K562 (cell line): ENCODE data around the gene ZNF486. TPM values are rescaled to one million over a fixed set of nuclear protein-coding genes. Genes with fewer than 3 reads are reported as not detected.
"Not testable (repeated sequence)": the region's sequence is repeated elsewhere in the genome, so short reads cannot be mapped to it uniquely, and the experiment has no call there.

Experiments used
- ATAC-seq: fragments of 200-7000 bp; cut with Tn5 transposase; 3 replicates; pipeline ENCODE4 v1.9.1; 2020; ENCODE audit warnings: moderate library complexity
- BruUV-seq: library from RNA; stranded (reverse); fragments of 400-500 nt; replicated peaks from 2 replicates; lab custom pipeline; 2021; lab: Mats Ljungman, UMichigan
- CTCF ChIA-PET: fragments of 300-600 bp; formaldehyde crosslinking; extraction: SDS; loops from one replicate; lab custom pipeline; 2021; ENCODE audit warnings: low intra/inter-chr PET ratio; lab: Yijun Ruan, JAX
- POLR2A ChIA-PET: fragments of 300-600, 350-650 bp; sonication (Branson Sonifier 250); formaldehyde crosslinking; extraction: SDS; loops from one replicate; lab custom pipeline; 2021; ENCODE audit warnings: antibody characterized with exemption, inconsistent platforms; lab: Yijun Ruan, JAX
- DNase-seq, 4 experiments: peaks; one replicate each; pipeline versions ENCODE4 v3.0.0 to v3.0.0-alpha.2; 2011 to 2018; ENCODE audit warnings: low spot score in 3 of 4, mixed read lengths in 3 of 4; ENCODE audit errors: extremely low read depth in 1 of 4
- FAIRE-seq: peaks from 2 replicates; lab custom pipeline; 2011; peaks lifted over from hg19 to GRCh38; lab: Jason Lieb, UNC
- H2AFZ ChIP-seq: 2 replicates; pipeline ENCODE4 v1.6.0; 2011; ENCODE audit warnings: low read depth, low read length, control low read depth, inconsistent platforms
- H3K27ac ChIP-seq: fragments of 200-600 bp; 3 replicates; pipeline ENCODE4 v1.8.0; 2011; ENCODE audit warnings: low read depth, mild to moderate bottlenecking, control low read depth, inconsistent platforms, low read length, moderate library complexity, mixed read lengths; ENCODE audit errors: extremely low read depth
- H3K27me3 ChIP-seq, 2 experiments: fragments of 300-600 bp in 1 of 2; 2 replicates in 1 of 2; 3 replicates in 1 of 2; pipeline versions ENCODE4 v1.6.0 to v1.8.0; 2011; ENCODE audit warnings: inconsistent platforms in 2 of 2, low read length in 2 of 2, mild to moderate bottlenecking in 1 of 2, mixed read lengths in 1 of 2, moderate library complexity in 1 of 2; ENCODE audit not compliant: control insufficient read depth in 2 of 2, insufficient read depth in 2 of 2
- H3K36me3 ChIP-seq: fragments of 300-600 bp; 3 replicates; pipeline ENCODE4 v1.8.0; 2011; ENCODE audit warnings: mild to moderate bottlenecking, low read length, inconsistent platforms; ENCODE audit not compliant: control insufficient read depth, insufficient read depth
- H3K4me1 ChIP-seq, 2 experiments: fragments of 200-600 bp in 1 of 2; replicated peaks in 1 of 2; 2 replicates in 1 of 2; 3 replicates in 1 of 2; pipeline versions ENCODE4 v1.5.1 to v1.8.0; 2011; ENCODE audit warnings: inconsistent platforms in 2 of 2, low read length in 2 of 2, mild to moderate bottlenecking in 1 of 2, mixed read lengths in 1 of 2, moderate library complexity in 1 of 2; ENCODE audit not compliant: control insufficient read depth in 2 of 2, insufficient read depth in 2 of 2
- H3K4me2 ChIP-seq: 2 replicates; pipeline ENCODE4 v1.6.1; 2011; ENCODE audit warnings: low read length, control low read depth, inconsistent platforms, mixed read lengths; ENCODE audit not compliant: insufficient read depth
- H3K4me3 ChIP-seq: fragments of 200-600 bp; sonication (generic), shearing (Covaris generic); 2 replicates; pipeline ENCODE4 v1.5.1; 2016; ENCODE audit warnings: control low read depth, inconsistent platforms
- H3K79me2 ChIP-seq: fragments of 200-600 bp; 3 replicates; pipeline ENCODE4 v1.8.0; 2011; ENCODE audit warnings: low read length, inconsistent platforms; ENCODE audit not compliant: control insufficient read depth, insufficient read depth
- H3K9ac ChIP-seq, 2 experiments: 2 replicates each; pipeline versions ENCODE4 v1.6.0 to v1.6.1; 2011; ENCODE audit warnings: low read depth in 2 of 2, low read length in 2 of 2, control low read depth in 1 of 2, inconsistent platforms in 1 of 2, mild to moderate bottlenecking in 1 of 2, mixed read lengths in 1 of 2; ENCODE audit not compliant: insufficient read depth in 1 of 2
- H3K9me1 ChIP-seq: one replicate; pipeline ENCODE4 v1.6.0; 2011; ENCODE audit warnings: inconsistent platforms, mild to moderate bottlenecking, low read length, moderate library complexity; ENCODE audit not compliant: control insufficient read depth, insufficient read depth
- H3K9me3 ChIP-seq: replicated peaks from 2 replicates; pipeline ENCODE4 v1.5.1; 2011; ENCODE audit warnings: low read depth, low read length, inconsistent platforms; ENCODE audit not compliant: control insufficient read depth, insufficient read depth
- H4K20me1 ChIP-seq: replicated peaks from 2 replicates; pipeline ENCODE4 v1.6.1; 2011; ENCODE audit warnings: low read length, inconsistent platforms, mixed read lengths; ENCODE audit not compliant: control insufficient read depth, insufficient read depth
- NFATC3 ChIP-seq: fragments of 450-650 bp; IDR thresholded peaks from 2 replicates; pipeline ENCODE4 v1.6.1; 2017; ENCODE audit warnings: mild to moderate bottlenecking
- RAD21 ChIP-seq, 2 experiments: fragments of 250-450 bp in 1 of 2; fragments of 450-650 bp in 1 of 2; sonication (Bioruptor Pico) in 1 of 2; formaldehyde crosslinking in 1 of 2; IDR thresholded peaks in 1 of 2; conservative IDR thresholded peaks in 1 of 2; 2 replicates each; pipeline versions ENCODE4 v1.4.0 to v1.8.0; 2020 to 2022; ENCODE audit warnings: mild to moderate bottlenecking in 2 of 2, moderate library complexity in 1 of 2
- WGBS: fragments of 100-300 bp; shearing (Covaris generic); methylation state at CpG from one replicate; pipeline ENCODE4 v1.1.6; 2016; ENCODE audit warnings: low coverage, mixed read lengths; ENCODE audit not compliant: insufficient coverage; ENCODE audit errors: missing lambda C conversion rate; 5-methylcytosine and 5-hydroxymethylcytosine counted together
- in situ Hi-C: fragments of 300-500 bp; cut with MboI; formaldehyde crosslinking; loops from 4 replicates; pipeline ENCODE4 v1.15.0; 2018; ENCODE audit warnings: inconsistent platforms, mixed read lengths
- intact Hi-C: fragments of 100-400 bp; cut with micrococcal nuclease; formaldehyde crosslinking; loops from 2 replicates; pipeline ENCODE4 v1.14.2; 2022
- polyA plus RNA-seq, 8 experiments: library from polyadenylated mRNA; depleted of rRNA in 4 of 8; stranded (reverse) in 5 of 8; unstranded in 3 of 8; fragments of >200 nt; fragmentation: Nextera tagmentation in 2 of 8; fragmentation: Illumina TruSeq in 1 of 8; extraction: Ambion mirVana in 2 of 8; extraction: Trizol in 1 of 8; gene quantifications; 2 replicates each; pipeline versions ENCODE4 v1.2.1 to v1.2.3, GENCODE V29; 2011 to 2014; ENCODE audit warnings: inconsistent platforms in 1 of 8, missing spikeins in 1 of 8
- small RNA-seq: library from RNA; depleted of rRNA; stranded (forward); fragments of <200 nt; gene quantifications from one replicate; pipeline ENCODE3, GENCODE V24; 2014
- total RNA-seq, 7 experiments: library from RNA; depleted of rRNA in 6 of 7; stranded (reverse); fragments of >200 nt in 6 of 7; fragmentation: Illumina TruSeq in 2 of 7; extraction: Trizol in 2 of 7; gene quantifications; 2 replicates each; pipeline versions ENCODE4 v1.2.1 to v1.2.3, GENCODE V29; 2011 to 2021; ENCODE audit warnings: low replicate concordance in 1 of 7

Gene ZNF486
- total and polyA plus RNA-seq, 9 of the 15 experiments (the other 6 are each of a cell fraction or from before 2014, with no cell fraction given): 0.39 to 1.6 (median 1.2) TPM

DNA sequence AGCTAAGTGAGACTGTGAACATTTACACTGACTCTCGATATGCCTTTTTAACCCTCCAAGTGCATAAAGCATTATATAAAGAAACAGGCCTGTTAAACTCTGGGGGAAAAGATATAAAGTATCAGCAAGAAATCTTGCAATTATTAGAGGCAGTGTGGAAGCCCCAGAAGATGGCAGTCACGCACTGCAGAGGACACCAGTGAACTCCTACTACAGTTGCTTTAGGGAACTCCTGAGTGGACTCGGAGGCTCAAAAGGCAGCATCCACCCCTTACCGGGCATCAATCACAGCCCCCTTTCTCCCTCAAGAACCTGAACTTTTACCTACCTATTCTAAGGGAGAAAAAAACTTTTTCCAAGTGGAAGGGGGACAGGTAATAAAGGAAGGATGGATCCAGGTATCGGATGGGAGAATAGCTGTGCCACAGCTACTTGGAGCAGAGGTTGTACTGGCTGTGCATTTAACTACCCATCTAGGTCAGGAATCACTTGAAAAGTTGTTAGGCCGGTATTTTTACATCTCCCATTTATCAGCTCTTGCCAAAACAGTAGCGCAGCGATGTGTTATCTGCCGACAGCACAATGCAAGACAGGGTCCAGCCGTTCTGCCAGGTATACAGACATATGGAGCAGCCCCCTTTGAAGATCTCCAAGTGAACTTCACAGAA is 80.1 kb downstream of the ZNF486 start:
- ATAC-seq: no peak
- no peak for DNase-seq
- TF ChIP-seq NFATC3: no peak
- peak; percentile 23 to 41; a peak in 3 of 4 replicates for TF ChIP-seq RAD21 (CRISPR knock-in tag; conservative IDR thresholded peaks at IDR 0.05 in 1 of 2, IDR thresholded peaks at IDR 0.05 in 1 of 2)
- Histone ChIP-seq H3K4me1 (no peaks in the 10 kb centered on the region), H3K27ac (no peak overlapping the region), H3K79me2 (no peaks in the 10 kb centered on the region), H3K4me3 (no peak overlapping the region), H3K4me2 (no peak overlapping the region), H3K27me3 (no peaks in the 10 kb centered on the region), H3K36me3 (no peaks in the 10 kb centered on the region), H3K9ac (no peak overlapping the region), H3K9me3 (peaks cover 3% of the 10 kb centered on the region; the same call in 1 of the 2 replicates), H3K9me1 (no peaks in the 10 kb centered on the region), H2AFZ (no peak overlapping the region), H4K20me1 (no peaks in the 10 kb centered on the region)
- ChIA-PET POLR2A (interaction anchor here (0.6 to 1.0 kb wide), 2 partner anchors 10 to 667 kb away, joined by 3 read pairs; no protein-coding TSS in a partner anchor), CTCF (no interaction called here)
- no peak for FAIRE-seq
- WGBS: 3% methylated on average over 10 of the region's 10 CpGs
- intact Hi-C loops (no loop called here), in situ Hi-C loops (no loop called here)
- BruUV-seq: no TSS peak

DNA sequence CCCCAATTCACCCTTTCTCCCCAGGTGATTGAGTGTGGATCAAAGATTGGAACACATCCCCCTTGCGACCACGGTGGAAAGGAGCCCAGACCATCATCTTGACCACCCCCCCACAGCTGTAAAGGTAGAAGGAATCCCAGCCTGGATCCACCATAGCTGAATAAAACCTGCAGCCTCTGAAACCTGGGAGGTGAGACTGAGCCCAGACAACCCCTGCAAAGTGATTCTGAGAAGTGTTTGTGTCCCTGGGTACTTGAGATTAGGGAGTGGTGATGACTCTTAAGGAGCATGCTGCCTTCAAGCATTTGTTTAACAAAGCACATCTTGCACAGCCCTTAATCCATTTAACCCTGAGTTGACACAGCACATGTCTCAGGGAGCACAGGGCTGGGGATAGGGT is 81.2 kb downstream of the ZNF486 start:
- CTCF ChIA-PET, H3K79me2 ChIP-seq, FAIRE-seq, H3K9ac ChIP-seq, H3K9me1 ChIP-seq, H3K4me1 ChIP-seq, H3K27ac ChIP-seq, intact Hi-C loops, H2AFZ ChIP-seq, H3K27me3 ChIP-seq, H4K20me1 ChIP-seq, ATAC-seq, POLR2A ChIA-PET, H3K4me3 ChIP-seq, in situ Hi-C loops, BruUV-seq, DNase-seq, H3K4me2 ChIP-seq, H3K36me3 ChIP-seq, H3K9me3 ChIP-seq: not testable (repeated sequence)
- WGBS: 0% methylated on average over 2 of the region's 2 CpGs

Small RNAs within 50 kb of the gene (small RNA-seq; reads per million reads assigned to genes)
- gene AC011447.4: not detected

Other genes with a start within 250 kb of the ZNF486 start
- 0.09 TPM in 1 of 2 replicates, not detected in the other for gene ZNF682, start 127.7 kb upstream of the ZNF486 start, total RNA-seq (2014; rRNA removed)
- gene ZNF682, start 127.7 kb upstream of the ZNF486 start, total RNA-seq (2014; rRNA removed; fragmentation: Illumina TruSeq; extraction: Trizol): not detected in 2 replicates
- gene ZNF682, start 127.7 kb upstream of the ZNF486 start, total RNA-seq (2015; rRNA removed; fragmentation: Illumina TruSeq; extraction: Trizol): 0.30 and 0.43 TPM in 2 replicates
- 0.40 TPM in 1 of 2 replicates, not detected in the other for gene ZNF682, start 127.7 kb upstream of the ZNF486 start, total RNA-seq (2021)
- gene ZNF682, start 127.7 kb upstream of the ZNF486 start, polyA plus RNA-seq (2011; rRNA removed): not detected in 2 replicates
- gene ZNF682, start 127.7 kb upstream of the ZNF486 start, polyA plus RNA-seq (2014; fragmentation: Illumina TruSeq; extraction: Trizol): 0.06 TPM in 1 of 2 replicates, not detected in the other
- under 1 TPM; 0.14 to 0.35 TPM for gene ZNF682, start 127.7 kb upstream of the ZNF486 start, polyA plus RNA-seq (2014; fragmentation: Nextera tagmentation; extraction: Ambion mirVana)
- gene ZNF682, start 127.7 kb upstream of the ZNF486 start, polyA plus RNA-seq (2014; rRNA removed): 0.05 TPM in 1 of 2 replicates, not detected in the other
- gene ZNF90, start 89.2 kb upstream of the ZNF486 start, total RNA-seq (2014; rRNA removed): 0.23 and 0.33 TPM in 2 replicates
- gene ZNF90, start 89.2 kb upstream of the ZNF486 start, total RNA-seq (2014; rRNA removed; fragmentation: Illumina TruSeq; extraction: Trizol): 0.57 and 0.87 TPM in 2 replicates
- 0.83 and 0.94 TPM in 2 replicates for gene ZNF90, start 89.2 kb upstream of the ZNF486 start, total RNA-seq (2015; rRNA removed; fragmentation: Illumina TruSeq; extraction: Trizol)
- 0.58 and 0.89 TPM in 2 replicates for gene ZNF90, start 89.2 kb upstream of the ZNF486 start, total RNA-seq (2021)
- gene ZNF90, start 89.2 kb upstream of the ZNF486 start, polyA plus RNA-seq (2011; rRNA removed): not detected in 2 replicates
- 0.48 and 0.80 TPM in 2 replicates for gene ZNF90, start 89.2 kb upstream of the ZNF486 start, polyA plus RNA-seq (2014; fragmentation: Illumina TruSeq; extraction: Trizol)
- under 1 TPM; 0.20 to 0.41 TPM for gene ZNF90, start 89.2 kb upstream of the ZNF486 start, polyA plus RNA-seq (2014; fragmentation: Nextera tagmentation; extraction: Ambion mirVana)
- gene ZNF90, start 89.2 kb upstream of the ZNF486 start, polyA plus RNA-seq (2014; rRNA removed): 0.49 and 0.54 TPM in 2 replicates